GM06990 (cell line): Measurements from ENCODE around the gene SMIM45.
A peak's percentile ranks its signal among the peaks of the same experiment; 100 is the strongest.

Experiments used
- DNase-seq: peaks from one replicate; pipeline ENCODE4 v3.0.0-alpha.2; 2011; ENCODE audit not compliant: insufficient read length; ENCODE audit errors: extremely low read depth
- H3K27me3 ChIP-seq: replicated peaks from 2 replicates; pipeline ENCODE4 v1.6.0; 2011; ENCODE audit warnings: low read length; ENCODE audit not compliant: control insufficient read depth, insufficient read depth
- H3K36me3 ChIP-seq: 2 replicates; pipeline ENCODE4 v1.5.1; 2011; ENCODE audit warnings: low read length; ENCODE audit not compliant: control insufficient read depth, insufficient read depth
- H3K4me3 ChIP-seq: replicated peaks from 2 replicates; pipeline ENCODE4 v1.5.1; 2011; ENCODE audit warnings: low read depth, mild to moderate bottlenecking, control low read depth, low read length
- TF ChIP-seq, protein P1 (sequence below): IDR thresholded peaks from 2 replicates; pipeline ENCODE4 v1.5.1; 2011; ENCODE audit warnings: low read length, control low read depth, mild to moderate bottlenecking, inconsistent platforms; ENCODE audit not compliant: insufficient read depth, poor library complexity, severe bottlenecking

Gene SMIM45

GRCh38 chr22:41914611-41915034, 37.3 kb upstream of the SMIM45 start:
- peak overlapping the region; percentile 52 for H3K4me3 ChIP-seq
- no peak for DNase-seq
- no peaks in the 10 kb centered on the region for H3K36me3 ChIP-seq
- TF ChIP-seq, protein P1, sequence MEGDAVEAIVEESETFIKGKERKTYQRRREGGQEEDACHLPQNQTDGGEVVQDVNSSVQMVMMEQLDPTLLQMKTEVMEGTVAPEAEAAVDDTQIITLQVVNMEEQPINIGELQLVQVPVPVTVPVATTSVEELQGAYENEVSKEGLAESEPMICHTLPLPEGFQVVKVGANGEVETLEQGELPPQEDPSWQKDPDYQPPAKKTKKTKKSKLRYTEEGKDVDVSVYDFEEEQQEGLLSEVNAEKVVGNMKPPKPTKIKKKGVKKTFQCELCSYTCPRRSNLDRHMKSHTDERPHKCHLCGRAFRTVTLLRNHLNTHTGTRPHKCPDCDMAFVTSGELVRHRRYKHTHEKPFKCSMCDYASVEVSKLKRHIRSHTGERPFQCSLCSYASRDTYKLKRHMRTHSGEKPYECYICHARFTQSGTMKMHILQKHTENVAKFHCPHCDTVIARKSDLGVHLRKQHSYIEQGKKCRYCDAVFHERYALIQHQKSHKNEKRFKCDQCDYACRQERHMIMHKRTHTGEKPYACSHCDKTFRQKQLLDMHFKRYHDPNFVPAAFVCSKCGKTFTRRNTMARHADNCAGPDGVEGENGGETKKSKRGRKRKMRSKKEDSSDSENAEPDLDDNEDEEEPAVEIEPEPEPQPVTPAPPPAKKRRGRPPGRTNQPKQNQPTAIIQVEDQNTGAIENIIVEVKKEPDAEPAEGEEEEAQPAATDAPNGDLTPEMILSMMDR: no peak
- peaks cover 2% of the 10 kb centered on the region; the same call in 1 of the 2 replicates for H3K27me3 ChIP-seq

DNA sequence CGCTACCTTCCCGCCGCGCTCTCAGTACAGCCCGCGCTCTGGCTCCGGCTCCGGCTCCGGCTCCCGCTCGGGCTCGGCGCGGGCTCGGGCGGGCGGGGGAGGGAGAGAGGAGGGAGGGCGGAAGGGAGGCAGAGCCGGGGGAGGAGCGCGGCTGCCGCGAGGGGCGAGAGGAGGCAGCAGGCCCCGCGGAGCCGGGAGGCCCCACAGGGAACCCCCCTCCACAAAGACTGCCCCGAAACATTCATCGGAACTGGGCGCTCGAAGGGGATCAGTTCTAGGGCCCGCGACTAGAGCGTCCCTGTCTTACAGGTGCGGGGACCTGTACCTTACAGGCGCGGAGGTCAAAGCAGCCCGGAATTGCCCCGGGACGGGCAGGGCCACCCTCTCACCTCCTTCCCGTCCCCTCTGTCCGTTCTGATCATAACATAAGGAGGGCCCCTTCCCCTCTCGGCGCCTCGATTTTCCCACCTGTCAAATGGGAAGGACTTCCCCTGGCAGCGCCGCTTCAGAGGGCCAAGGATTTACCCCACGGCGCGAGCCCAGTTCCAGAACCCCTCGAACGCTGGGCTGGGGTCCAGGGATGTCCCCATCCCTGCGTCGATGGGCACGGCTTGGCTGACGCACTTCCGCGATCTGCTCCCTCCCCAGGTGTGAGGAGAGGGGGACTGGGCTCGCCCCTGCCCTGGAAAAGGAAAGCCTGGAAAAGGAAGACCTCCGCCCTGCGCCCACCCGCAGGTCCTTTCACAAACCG, 36.7 kb upstream of the SMIM45 start, which contains the start of gene SHISA8:
Gene SHISA8 (minus strand): TSS at position 40 of the 751 bp plus-strand sequence. CDS start 407 bp downstream, outside the sequence.
- peak; percentile 80 for DNase-seq
- TF ChIP-seq, protein P1: no peak
- H3K36me3 ChIP-seq: no peaks in the 10 kb centered on the region
- H3K27me3 ChIP-seq: peaks cover 2% of the 10 kb centered on the region; the same call in 1 of the 2 replicates
- peak within 1 kb of the TSS; percentile 52 for H3K4me3 ChIP-seq

DNA sequence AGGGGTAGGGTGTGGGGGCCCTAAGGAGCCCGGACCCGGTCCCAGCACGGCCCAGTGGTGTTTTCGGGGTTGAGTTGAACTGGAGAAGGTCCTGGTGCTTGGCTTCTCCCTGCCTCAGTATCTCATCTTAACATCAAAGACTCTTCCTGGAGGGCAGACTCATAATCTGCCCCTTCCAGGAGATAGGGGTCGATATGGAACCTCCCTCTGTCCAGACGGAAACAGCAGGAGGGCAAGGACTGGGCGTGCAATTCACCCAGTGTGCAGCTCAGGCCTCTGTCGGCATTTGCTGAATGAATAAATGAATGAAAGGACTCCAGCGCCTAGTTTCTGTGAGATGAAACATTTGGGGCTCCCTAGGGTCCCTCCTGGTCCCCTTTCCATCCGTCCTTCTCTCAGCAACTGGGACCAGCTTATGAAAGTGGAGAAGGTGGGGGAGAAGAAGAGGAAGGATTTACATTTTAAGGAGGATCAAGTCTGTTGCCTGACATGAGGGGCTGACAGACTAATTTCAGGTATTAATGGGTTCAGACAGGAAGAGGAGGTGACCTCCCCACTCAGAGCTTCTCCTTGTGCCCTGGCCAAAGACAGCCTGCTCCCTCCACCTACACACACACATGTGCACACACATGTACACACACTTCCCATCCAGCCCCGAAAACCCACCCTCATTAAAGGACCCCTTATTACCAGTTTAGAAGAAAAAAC, 36.0 kb upstream of the SMIM45 start:
- Histone ChIP-seq H3K27me3 (peaks cover 2% of the 10 kb centered on the region; the same call in 1 of the 2 replicates), H3K36me3 (no peaks in the 10 kb centered on the region), H3K4me3 (no peak overlapping the region)
- DNase-seq: peak; percentile 20
- TF ChIP-seq, protein P1: no peak

DNA sequence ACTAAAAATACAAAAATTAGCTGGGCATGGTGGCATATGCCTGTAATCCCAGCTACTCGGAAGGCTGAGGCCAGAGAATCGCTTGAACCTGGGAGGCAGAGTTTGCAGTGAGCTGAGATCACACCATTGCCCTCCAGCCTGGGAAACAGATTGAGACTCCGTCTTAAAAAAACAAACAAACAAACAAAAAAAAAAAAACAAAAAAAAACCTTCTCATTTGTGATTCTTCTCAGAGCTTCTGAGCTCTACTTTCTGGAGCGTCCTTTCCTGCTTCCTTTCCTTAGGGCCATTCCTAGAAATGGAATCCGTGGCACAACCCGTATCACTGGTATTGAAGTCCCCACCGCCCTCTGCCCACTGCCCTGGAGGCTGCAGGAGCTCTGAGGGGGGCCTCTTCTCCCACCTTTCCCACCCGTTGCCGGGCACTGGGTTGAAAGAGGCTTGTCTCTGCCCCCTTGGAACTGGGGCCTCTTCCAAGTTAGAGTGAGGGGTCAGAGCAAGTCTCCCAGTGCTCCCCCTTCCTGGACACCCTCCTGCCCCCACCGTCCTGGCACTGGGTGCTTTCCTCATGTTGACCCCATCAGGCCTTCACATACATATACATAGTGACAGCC, 35.1 kb upstream of the SMIM45 start:
- no peak for DNase-seq
- TF ChIP-seq, protein P1: no peak
- Histone ChIP-seq H3K4me3 (no peak overlapping the region), H3K27me3 (peaks cover 2% of the 10 kb centered on the region; the same call in 1 of the 2 replicates), H3K36me3 (no peaks in the 10 kb centered on the region)

- H3K27me3 ChIP-seq: peaks cover 2% of the 10 kb centered on the region; the same call in 1 of the 2 replicates
- TF ChIP-seq, protein P1: no peak
- no peak overlapping the region for H3K4me3 ChIP-seq
- DNase-seq: no peak
- no peaks in the 10 kb centered on the region for H3K36me3 ChIP-seq
These were observed 34.5 kb upstream of the SMIM45 start for GRCh38 chr22:41917375-41917902.
